GM10266 (cell line): ENCODE results near the gene RASA2.

Experiments
- DNase-seq: peaks from one replicate; pipeline ENCODE4 v3.0.0; 2012; ENCODE audit errors: extremely low spot score
- CTCF ChIP-seq: IDR thresholded peaks from 2 replicates; pipeline ENCODE4 v1.5.1; 2012; ENCODE audit warnings: mild to moderate bottlenecking, low read depth; ENCODE audit not compliant: control insufficient read depth, insufficient read depth; ENCODE audit errors: missing control alignments

Gene RASA2

GRCh38 chr3:141444586-141445285, 42.1 kb upstream of the RASA2 start:
- no peak for DNase-seq
- TF ChIP-seq CTCF: no peak

GRCh38 chr3:141445990-141446389, 40.8 kb upstream of the RASA2 start:
- no peak for DNase-seq
- no peak for TF ChIP-seq CTCF

GRCh38 chr3:141446737-141447136, 40.1 kb upstream of the RASA2 start:
- TF ChIP-seq CTCF: no peak
- DNase-seq: no peak

GRCh38 chr3:141447383-141447782, 39.4 kb upstream of the RASA2 start:
- no peak for TF ChIP-seq CTCF

GRCh38 chr3:141448606-141449220, 38.1 kb upstream of the RASA2 start:
- no peak for DNase-seq
- TF ChIP-seq CTCF: no peak

More at GRCh38 chr3:141447383-141447782, 39.4 kb upstream of the RASA2 start:
- no peak for DNase-seq

GRCh38 chr3:141449424-141449823, 37.4 kb upstream of the RASA2 start:
- no peak for DNase-seq
- TF ChIP-seq CTCF: no peak

GRCh38 chr3:141450727-141451375, 36.0 kb upstream of the RASA2 start:
- no peak for DNase-seq
- no peak for TF ChIP-seq CTCF
